Heart right ventricle (tissue), 16 donors: ENCODE results near the gene C6. TPM values are rescaled to one million over a fixed set of nuclear protein-coding genes. Genes with fewer than 3 reads are reported as not detected.
A peak's percentile ranks its signal among the peaks of the same experiment; 100 is the strongest.

Experiments used
- ATAC-seq, 8 donors: fragments of 200-7000 bp; cut with Tn5 transposase; one replicate each; pipeline ENCODE4 v1.9.1; 2020; ENCODE audit warnings: mild to moderate bottlenecking in 8 of 8, moderate library complexity in 8 of 8, moderate number of reproducible peaks in 1 of 8
- DNase-seq, 2 donors: peaks; one replicate each; pipeline ENCODE4 v3.0.0-alpha.2; 2020
- H3K27ac ChIP-seq, 10 donors: fragments of 200-600 bp; sonication (generic) in 2 of 10; one replicate each; pipeline versions ENCODE4 v1.5.0 to v1.8.0; 2020 to 2022; ENCODE audit warnings: mild to moderate bottlenecking in 3 of 10
- H3K27me3 ChIP-seq, 7 donors: fragments of 200-600 bp; one replicate each; pipeline ENCODE4 v1.8.0; 2021 to 2022; ENCODE audit warnings: mild to moderate bottlenecking in 2 of 7
- H3K36me3 ChIP-seq, 9 donors: fragments of 200-600 bp; sonication (generic) in 1 of 9; one replicate each; pipeline versions ENCODE4 v1.5.0 to v1.8.0; 2020 to 2022; ENCODE audit warnings: mild to moderate bottlenecking in 2 of 9
- H3K4me1 ChIP-seq, 9 donors: fragments of 200-600 bp; sonication (generic) in 1 of 9; one replicate each; pipeline versions ENCODE4 v1.5.0 to v1.8.0; 2020 to 2022; ENCODE audit warnings: mild to moderate bottlenecking in 4 of 9
- H3K4me3 ChIP-seq, 10 donors: fragments of 200-600 bp; sonication (generic) in 2 of 10; one replicate each; pipeline versions ENCODE4 v1.5.0 to v1.8.0; 2020 to 2022; ENCODE audit warnings: mild to moderate bottlenecking in 7 of 10, moderate library complexity in 2 of 10
- H3K9me3 ChIP-seq, 11 donors: fragments of 200-600 bp in 10 of 11; sonication (generic) in 2 of 11; one replicate each; pipeline versions ENCODE4 v1.5.0 to v1.8.0; 2013 to 2022; ENCODE audit warnings: mild to moderate bottlenecking in 2 of 11, control low read depth in 1 of 11, moderate library complexity in 1 of 11
- WGBS, 2 donors: extraction: QIAGEN DNeasy Blood & Tissue Kit; methylation state at CpG; one replicate each; pipeline ENCODE4 v1.1.7; 2013; ENCODE audit warnings: inconsistent platforms in 1 of 2; 5-methylcytosine and 5-hydroxymethylcytosine counted together
- intact Hi-C, 10 donors: fragments of 100-400 bp; cut with DNase I; formaldehyde crosslinking; loops; one replicate each; pipeline versions ENCODE4 v1.11.1 to v1.14.2; 2022
- polyA plus RNA-seq, 2 donors: library from polyadenylated mRNA; stranded (reverse); fragments of 200-250 nt; gene quantifications; one replicate each; pipeline ENCODE4 v1.2.3, GENCODE V29; 2013
- total RNA-seq, 10 donors: library from RNA; stranded (reverse); fragmentation: NEBNext Ultra II Directional in 3 of 10; extraction: Animal tissue kit (Norgen Biotek cat#: 25700) in 3 of 10; gene quantifications; one replicate each; pipeline versions ENCODE4 v1.2.1 to v1.2.4, GENCODE V29; 2021 to 2023
- TF ChIP-seq, protein P1 (sequence below), 9 donors: fragments of 200-600 bp; sonication (generic) in 2 of 9; IDR thresholded peaks; one replicate each; pipeline versions ENCODE4 v1.5.0 to v1.8.0; 2021 to 2022; ENCODE audit warnings: antibody characterized with exemption in 9 of 9, mild to moderate bottlenecking in 5 of 9, moderate library complexity in 1 of 9
- donor health status: Arrhythmogenic right ventricular cardiomyopathy.
- donor health status: ischemic (EF 13 %, LVEDD 7.1; RV severe dilation, severe dysfunction).
- donor health status: healthy with polysubstance abuse.
- donor health status: DM: no; HTN: yes; CAD: no.
- donor health status: DM: no; HTN: no; CAD: no.
- donor health status: ischemic (EF 25% LVEDD 6.9; RV normal size, moderate dysfunction).
- donor health status: ischemic (EF 25% LVEDD 5.7; RV mildly dilated, moderate dysfunction).
- donor health status: healthy.
- donor health status: DM: yes; HTN: yes; CAD: no.
- donor health status: Ischemic cardiomyopathy.
- donor health status: ischemic (EF 35%, LVEDD 5.7; RV mildly dilated, moderate dysfunction).
- donor health status: nonischemic (EF 11% LVEDD 7.7; RV severe dilation, severe dysfunction).
- donor health status: DM: yes; HTN: yes; CAD: no.
- donor health status: PGD.
- donor health status: ischemic (EF 29% LVEDD 5.4; RV normal size, mild dysfunction).
- donor health status: nonischemic (EF 23%, LVEDD 6.1; RV moderate dilation, normal function).

Gene C6
- total and polyA plus RNA-seq, 12 donors = 6.1 to 184 (median 51.9) TPM

GRCh38 chr5:41223962-41224361, 10.6 kb upstream of the C6 start:
- Histone ChIP-seq H3K4me1 (peaks cover 0 to 15% (median 6%) of the 10 kb centered on the region in 9 donors), H3K36me3 (no peaks in the 10 kb centered on the region), H3K27me3 (no peaks in the 10 kb centered on the region), H3K9me3 (peaks cover 0 to 26% (median 8%) of the 10 kb centered on the region in 11 donors), H3K27ac (no peak overlapping the region), H3K4me3 (no peak overlapping the region)
- 92 to 95% methylated on average over 2 of the region's 2 CpGs for WGBS, 2 donors
- ATAC-seq (no peak), DNase-seq (no peak)
- TF ChIP-seq, protein P1, sequence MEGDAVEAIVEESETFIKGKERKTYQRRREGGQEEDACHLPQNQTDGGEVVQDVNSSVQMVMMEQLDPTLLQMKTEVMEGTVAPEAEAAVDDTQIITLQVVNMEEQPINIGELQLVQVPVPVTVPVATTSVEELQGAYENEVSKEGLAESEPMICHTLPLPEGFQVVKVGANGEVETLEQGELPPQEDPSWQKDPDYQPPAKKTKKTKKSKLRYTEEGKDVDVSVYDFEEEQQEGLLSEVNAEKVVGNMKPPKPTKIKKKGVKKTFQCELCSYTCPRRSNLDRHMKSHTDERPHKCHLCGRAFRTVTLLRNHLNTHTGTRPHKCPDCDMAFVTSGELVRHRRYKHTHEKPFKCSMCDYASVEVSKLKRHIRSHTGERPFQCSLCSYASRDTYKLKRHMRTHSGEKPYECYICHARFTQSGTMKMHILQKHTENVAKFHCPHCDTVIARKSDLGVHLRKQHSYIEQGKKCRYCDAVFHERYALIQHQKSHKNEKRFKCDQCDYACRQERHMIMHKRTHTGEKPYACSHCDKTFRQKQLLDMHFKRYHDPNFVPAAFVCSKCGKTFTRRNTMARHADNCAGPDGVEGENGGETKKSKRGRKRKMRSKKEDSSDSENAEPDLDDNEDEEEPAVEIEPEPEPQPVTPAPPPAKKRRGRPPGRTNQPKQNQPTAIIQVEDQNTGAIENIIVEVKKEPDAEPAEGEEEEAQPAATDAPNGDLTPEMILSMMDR (IDR thresholded peaks at IDR 0.05) = no peak
- intact Hi-C loops = no loop called here

- WGBS, 2 donors = 53 to 64% methylated on average over 2 of the region's 2 CpGs
- H3K9me3 ChIP-seq = no peaks in the 10 kb centered on the region
- no peaks in the 10 kb centered on the region for H3K36me3 ChIP-seq
- intact Hi-C loops = no loop called here
- H3K27ac ChIP-seq = peak overlapping the region in 8 of 10 donors; percentile 6 to 55 (median 46)
- DNase-seq (no peak), ATAC-seq (peak in 3 of 8 donors; percentile 37 to 57 (median 53))
- no peaks in the 10 kb centered on the region for H3K27me3 ChIP-seq
- TF ChIP-seq, protein P1 (IDR thresholded peaks at IDR 0.05) = no peak
- no peak overlapping the region for H3K4me3 ChIP-seq
- H3K4me1 ChIP-seq = peaks cover 0 to 20% (median 8%) of the 10 kb centered on the region in 9 donors
Measured at GRCh38 chr5:41219658-41220269, 6.4 kb upstream of the C6 start.

- Histone ChIP-seq H3K9me3 (no peaks in the 10 kb centered on the region), H3K27me3 (no peaks in the 10 kb centered on the region), H3K36me3 (no peaks in the 10 kb centered on the region), H3K4me1 (peaks cover 0 to 20% (median 8%) of the 10 kb centered on the region in 9 donors), H3K4me3 (no peak overlapping the region), H3K27ac (peak overlapping the region in 8 of 10 donors; percentile 6 to 55 (median 46))
- DNase-seq (peak in 1 of 2 donors; percentile 18), ATAC-seq (peak in 5 of 8 donors; percentile 25 to 84 (median 72))
- 75 to 79% methylated on average over 1 of the region's 1 CpG for WGBS, 2 donors
- intact Hi-C loops = no loop called here
- TF ChIP-seq, protein P1 (IDR thresholded peaks at IDR 0.05) = no peak
Measured at GRCh38 chr5:41218929-41219657, 5.8 kb upstream of the C6 start.

GRCh38 chr5:41214182-41214581, 850 bp upstream of the C6 start:
- intact Hi-C loops = no loop called here

More at GRCh38 chr5:41214182-41214581, 850 bp upstream of the C6 start:
- ATAC-seq (no peak), DNase-seq (no peak)
- H3K36me3 ChIP-seq = no peaks in the 10 kb centered on the region
- H3K4me3 ChIP-seq = no peak overlapping the region
- TF ChIP-seq, protein P1 (IDR thresholded peaks at IDR 0.05) = no peak
- no peak overlapping the region for H3K27ac ChIP-seq
- peaks cover 0 to 8% (median 6%) of the 10 kb centered on the region in 9 donors for H3K4me1 ChIP-seq
- no peaks in the 10 kb centered on the region for H3K27me3 ChIP-seq
- H3K9me3 ChIP-seq = peaks cover 0 to 9% (median 0%) of the 10 kb centered on the region in 11 donors
